Lung microvascular endothelial cell (primary cell): ENCODE measurements around the gene C11orf58. TPM values are rescaled to one million over a fixed set of nuclear protein-coding genes. Genes with fewer than 3 reads are reported as not detected.

Experiments
- DNase-seq, 2 donors: peaks; one replicate each; pipeline versions ENCODE4 v3.0.0 to v3.0.0-alpha.2; 2010; ENCODE audit warnings: low read depth in 2 of 2
- total RNA-seq: library from RNA; depleted of rRNA; stranded (reverse); fragments of >200 nt; gene quantifications from 2 replicates; pipeline ENCODE4 v1.2.1, GENCODE V29; 2014

Gene C11orf58
- total RNA-seq, 1 donor from 2014 or later = 165 TPM

DNA sequence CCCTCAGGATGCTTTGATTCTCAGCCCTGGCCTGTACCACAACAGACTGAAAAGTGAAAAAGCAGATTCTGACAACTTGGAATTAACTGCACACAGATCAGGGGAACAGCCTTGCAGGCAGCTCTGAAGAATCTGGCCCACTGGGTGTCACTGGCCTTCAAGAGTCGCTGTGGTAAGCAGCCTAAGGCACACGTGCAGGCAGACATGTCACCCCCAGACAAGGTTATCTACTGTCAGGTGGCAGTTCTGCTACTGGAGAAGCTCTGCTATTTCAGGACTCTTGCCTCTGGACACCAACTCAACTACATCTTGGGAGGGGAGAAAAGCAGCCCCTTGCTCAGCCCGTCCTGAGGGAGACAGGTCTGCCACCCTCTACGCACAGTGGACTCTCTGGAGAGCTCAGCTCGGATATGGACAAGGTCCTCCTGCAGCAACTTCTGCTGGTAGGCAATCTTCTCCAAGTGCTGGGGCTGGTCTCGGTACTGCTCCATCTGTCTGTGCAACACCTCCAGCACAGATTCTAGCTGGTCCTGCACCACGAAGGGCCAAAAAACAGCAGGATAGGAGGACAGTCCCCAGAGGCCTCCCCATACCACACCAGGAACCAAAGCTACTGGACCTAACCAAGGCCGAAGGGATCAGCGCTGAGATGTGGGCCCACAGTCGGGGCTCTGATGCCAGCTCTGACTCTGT is 63.0 kb downstream of the C11orf58 start:
- no peak for DNase-seq

DNA sequence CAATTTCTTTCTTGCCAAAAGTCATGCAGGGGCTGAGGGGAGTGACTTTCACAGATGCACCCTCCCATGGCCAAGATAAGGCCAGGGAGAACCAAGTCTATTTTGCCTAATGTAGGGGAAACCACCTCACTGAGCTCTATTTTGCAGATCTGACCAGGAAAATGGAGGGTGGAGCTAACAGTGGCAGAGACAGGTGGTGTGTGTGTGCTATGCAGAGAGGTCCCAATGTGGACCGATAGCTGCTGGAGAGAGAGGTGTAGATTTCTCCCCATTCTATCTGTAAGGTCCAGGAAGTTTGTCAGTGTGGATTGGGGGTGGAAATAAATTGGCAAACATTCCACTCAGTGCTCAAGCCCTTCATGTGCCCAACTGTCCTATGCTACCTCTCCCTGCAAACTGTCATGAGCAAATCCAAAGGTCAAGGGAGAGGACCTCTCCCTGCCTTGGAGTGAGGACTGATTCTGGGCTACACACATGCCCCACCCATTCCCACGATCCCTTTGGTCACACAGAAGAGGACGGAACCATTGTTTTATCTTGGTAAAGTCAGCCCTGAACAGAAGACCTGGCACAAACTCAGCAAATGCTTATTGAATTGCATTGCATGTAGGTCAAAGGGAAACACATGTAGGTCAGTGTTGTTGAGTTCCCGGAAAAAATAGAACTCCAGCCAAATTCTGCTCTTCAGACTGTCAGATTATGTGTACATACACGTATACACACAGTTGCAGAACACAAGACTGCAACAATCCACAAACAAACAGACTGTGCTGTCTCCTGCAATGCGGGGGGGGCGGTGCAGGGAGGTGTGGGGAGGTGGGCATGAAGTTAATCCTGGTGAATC is 65.9 kb downstream of the C11orf58 start:
- peak; percentile 77 to 88 for DNase-seq

DNA sequence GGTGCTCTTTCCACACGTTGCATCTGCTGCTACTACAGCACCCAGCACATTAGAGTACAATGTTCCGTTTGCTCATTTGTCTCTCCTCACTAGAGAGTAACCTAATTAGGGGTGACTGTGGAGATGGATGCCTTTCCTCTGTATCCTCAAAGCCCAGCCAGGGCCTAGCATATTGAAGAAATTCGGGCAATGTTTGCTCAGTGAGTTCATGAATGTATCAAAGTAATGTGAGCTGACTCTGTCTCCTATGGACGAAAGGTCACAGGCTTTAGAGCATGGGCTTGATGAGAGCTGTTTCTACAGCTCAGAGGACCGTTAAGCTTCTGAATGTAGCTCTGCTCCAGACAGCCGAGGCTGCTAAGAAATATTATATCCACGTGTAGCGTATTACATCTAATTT is 67.5 kb downstream of the C11orf58 start:
- DNase-seq = no peak

DNA sequence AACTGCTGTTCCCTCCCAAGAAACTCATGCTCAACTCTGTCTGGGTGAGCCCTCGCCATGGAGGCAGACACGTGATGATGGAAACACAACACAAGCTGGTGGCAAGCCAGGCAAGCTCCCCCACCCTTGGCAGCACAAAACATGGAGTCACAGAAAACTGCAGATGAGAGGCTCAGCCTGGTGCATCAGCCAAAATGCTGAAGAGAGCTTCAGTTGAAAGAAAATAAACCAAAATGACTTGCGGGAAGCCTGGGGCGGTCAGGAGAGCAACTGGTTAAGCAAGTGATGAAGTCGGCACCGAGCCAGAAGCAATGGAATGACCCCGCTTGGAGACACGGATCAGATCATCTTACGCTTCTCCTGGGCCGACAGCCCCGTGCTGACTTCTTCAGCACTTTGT is 68.3 kb downstream of the C11orf58 start:
- no peak for DNase-seq

DNA sequence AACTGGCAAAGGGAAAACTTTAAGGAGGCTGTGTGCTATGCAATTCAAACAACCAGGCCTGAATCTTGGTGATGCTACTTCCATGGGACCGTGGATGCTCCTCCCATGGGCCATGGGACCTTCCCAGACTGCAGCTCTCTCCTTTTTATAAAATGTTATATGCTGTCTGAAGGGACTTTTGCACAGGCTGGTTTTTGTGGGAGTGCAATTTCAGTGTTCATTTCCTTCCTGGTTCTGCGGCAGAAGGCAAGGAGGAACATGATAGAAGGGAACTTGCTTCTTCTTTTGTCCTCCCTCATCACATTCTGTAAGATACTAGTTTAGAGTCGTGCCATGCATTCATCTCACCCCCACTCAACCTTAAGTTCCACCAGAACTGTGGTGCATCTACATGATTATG is 68.9 kb downstream of the C11orf58 start:
- DNase-seq = no peak
